Middle frontal gyrus (tissue), 1 donor: ENCODE results near the gene RNPEPL1.
"Not testable (repeated sequence)": the region's sequence is repeated elsewhere in the genome, so short reads cannot be mapped to it uniquely, and the experiment has no call there.

Experiments used
- DNase-seq: peaks from one replicate; pipeline ENCODE4 v3.0.0-alpha.2; 2015; ENCODE audit warnings: low spot score; ENCODE audit errors: extremely low spot score

Gene RNPEPL1

GRCh38 chr2:240603846-240604245 is 35.6 kb downstream of the RNPEPL1 start:
- no peak for DNase-seq

DNA sequence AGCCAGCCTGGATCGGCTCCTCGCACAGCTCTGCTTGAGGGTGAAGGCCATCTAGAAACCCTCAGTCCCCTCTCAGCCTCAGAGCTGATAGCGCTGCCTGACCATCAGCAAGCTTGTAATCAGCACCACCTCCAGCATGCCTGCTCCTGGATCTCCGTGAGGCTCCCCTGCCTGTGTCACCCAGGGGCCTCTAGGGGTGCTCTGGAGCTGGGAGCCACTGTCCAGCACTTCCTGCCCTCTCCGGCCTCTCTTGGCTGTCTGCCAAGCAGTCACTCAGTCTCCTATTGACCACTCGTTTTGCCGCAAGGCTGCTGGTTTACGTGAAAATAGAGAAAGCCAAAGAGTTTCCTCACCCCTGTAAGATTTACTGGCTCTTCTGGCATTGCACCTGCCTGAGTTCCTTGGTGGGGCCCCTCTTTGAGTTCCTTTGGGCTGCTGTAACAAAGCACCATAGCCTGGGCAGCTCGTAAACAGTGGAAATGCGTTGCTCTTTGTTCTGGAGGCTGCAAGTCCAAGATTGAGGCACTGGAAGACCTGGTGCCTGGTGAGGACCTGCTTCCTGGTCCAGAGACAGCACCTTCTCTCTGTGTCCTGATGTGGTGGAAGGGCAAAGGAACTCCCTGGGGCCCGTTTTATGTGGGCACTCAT is 36.1 kb downstream of the RNPEPL1 start:
- peak; percentile 60 for DNase-seq

GRCh38 chr2:240604939-240605716 is 36.8 kb downstream of the RNPEPL1 start:
- no peak for DNase-seq

DNA sequence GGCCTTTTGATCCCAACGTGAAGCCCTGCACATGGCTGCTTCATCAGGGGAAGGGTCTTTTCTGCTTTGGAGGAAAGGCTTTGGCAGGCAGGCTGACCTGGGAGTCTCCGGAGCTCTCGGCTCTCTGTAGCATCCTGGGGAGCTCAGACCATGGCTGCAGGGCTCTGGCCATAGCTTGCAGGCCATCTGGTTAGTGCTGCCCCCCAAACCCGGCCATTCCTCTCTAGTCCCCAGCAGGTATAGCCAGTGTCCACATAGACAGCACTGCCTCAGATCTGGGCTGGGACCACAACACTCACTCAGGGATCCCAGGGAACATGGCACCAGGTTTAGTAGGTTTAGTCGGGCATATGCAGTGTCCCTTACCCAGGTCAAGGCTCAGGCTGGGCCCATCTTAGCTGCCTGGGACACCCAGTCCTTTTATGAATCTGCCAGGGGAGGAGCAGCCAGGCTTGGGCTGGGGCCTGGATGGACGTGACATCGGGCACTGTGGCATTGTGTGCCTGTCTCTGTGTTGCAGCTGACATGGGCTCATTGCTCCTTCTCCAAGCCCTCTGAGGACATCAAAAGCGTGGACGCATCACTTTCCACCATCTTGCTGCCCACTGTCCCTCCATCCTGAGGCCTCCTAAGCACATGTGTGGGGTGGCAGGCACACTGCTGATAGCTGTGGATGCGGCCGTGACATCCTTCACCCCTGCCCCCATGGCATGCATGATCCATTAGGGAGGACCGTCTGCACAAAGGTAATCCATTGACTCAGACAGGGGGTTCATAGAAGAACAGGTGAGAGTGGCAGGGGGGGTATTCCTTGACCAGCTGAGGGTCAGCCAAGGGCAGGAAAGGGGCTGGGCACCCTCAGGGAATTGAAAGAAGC is 37.8 kb downstream of the RNPEPL1 start:
- no peak for DNase-seq

GRCh38 chr2:240611601-240612210 is 43.4 kb downstream of the RNPEPL1 start:
- DNase-seq = no peak

DNA sequence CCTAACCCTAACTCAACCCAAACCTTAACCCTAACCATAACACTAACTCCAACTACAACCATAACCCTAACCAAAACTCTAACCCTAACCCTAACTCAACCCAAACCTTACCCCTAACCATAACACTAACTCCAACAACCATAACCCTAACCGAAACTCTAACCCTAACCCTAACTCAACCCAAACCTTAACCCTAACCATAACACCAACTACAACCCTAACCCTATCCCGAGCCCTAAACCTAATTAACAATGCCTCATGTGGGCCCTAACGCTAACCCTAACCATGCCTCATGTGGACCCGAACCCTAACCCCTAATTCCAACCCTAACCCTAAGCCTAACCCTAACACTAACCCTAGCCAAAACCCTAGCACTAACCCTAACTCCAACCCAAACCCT is 45.5 kb downstream of the RNPEPL1 start:
- no peak for DNase-seq

- no peak for DNase-seq
These were observed 46.1 kb downstream of the RNPEPL1 start for GRCh38 chr2:240614391-240614790.

DNA sequence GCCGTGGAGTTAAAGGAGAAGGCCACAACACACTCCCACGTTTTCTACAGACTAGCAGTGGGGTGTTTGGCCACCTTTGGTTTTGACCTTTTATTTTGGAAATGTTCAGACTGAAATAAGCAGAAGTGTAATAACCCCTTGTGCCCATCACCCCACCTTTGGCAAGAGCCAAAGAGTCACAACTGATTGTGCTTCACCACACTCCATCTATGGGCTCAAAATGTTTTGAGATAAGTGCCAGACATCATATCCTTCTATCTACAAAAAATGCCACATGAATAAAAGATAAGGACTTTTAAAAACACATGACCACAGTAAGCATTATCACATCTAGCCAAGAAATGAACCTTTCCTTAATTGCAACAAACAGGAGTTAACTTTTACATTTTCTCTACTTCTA is 47.1 kb downstream of the RNPEPL1 start:
- no peak for DNase-seq

GRCh38 chr2:240615820-240616547 is 47.7 kb downstream of the RNPEPL1 start:
- no peak for DNase-seq

GRCh38 chr2:240616860-240617666 is 48.8 kb downstream of the RNPEPL1 start:
- DNase-seq = not testable (repeated sequence)

DNA sequence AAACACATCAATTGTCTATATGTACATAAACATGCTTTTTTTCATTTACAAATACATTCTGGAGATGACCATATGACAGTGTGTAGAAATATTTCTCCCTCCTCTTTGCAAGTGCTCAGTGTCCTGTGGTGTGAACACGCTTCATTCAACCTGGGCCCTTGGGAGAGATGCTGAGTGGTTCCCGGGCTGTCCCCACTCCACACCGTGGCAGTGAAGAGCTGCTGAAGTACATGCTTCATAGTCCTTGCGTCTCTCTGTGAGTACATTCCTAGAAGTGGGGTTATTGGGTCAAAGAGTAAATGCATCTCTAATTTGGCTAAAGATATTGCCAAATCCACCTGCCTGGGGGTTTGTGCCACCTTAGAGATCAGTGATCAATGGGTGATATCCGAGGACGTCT is 50.5 kb downstream of the RNPEPL1 start:
- DNase-seq = no peak

DNA sequence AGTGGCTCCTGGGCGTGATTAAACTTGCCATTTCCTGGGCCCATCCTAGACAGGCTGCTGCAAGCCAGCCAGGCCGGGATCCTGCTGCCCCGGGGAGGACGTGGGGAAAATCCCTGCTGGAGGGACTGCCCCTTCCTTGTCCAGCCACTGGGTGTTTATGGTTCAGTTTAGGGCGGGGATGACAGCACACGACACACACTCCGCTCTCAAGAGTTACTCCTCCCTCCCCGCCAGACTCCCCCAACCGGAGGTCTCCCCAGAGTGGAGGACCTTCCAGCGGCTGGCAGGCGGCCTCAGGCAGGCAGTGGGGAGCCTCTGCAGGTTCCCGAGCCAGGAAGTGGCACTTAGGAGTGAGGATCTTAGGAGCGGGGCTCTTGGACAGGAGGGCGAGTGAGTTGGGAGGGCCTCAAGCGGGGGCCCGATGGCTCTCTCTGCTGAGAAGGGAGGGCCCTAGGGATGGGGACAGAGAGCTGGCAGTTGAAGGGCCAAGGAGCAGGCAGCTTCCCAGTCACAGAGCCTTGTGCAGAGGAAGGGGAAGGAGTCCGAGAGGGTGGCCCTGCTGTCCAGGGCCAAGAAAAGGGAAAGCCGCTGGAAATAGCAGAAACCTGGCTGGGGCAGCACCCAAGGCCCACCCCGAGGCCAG is 51.3 kb downstream of the RNPEPL1 start:
- DNase-seq = no peak

DNA sequence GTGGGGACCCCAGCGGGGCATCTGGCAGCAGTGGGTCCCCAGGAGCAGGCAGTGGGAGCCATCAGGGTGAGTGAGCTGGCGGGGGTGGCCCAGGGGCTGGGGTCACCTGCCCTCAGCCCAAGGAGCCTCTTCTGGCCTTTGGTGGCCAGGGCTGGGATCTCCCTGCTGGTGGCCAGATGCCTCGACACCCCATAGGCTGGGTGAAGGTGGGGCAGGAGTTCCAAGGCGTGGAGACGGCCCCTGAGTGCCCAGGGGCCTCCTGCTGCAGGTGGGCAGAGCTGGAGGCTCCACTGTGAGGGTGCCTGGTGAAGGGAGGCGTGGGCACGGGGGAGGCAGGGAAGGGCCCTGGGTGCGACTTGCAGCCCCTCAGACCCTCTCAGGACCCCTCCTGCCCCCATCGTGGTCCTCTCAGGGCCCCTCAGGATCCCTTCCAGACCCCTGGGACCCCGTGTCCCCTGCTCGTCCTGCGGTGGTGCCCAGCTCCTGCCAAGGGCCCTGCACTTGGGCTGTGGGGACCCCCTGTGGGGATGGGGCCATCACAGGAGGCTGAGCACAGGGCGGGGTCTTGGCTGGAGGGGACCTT is 52.0 kb downstream of the RNPEPL1 start:
- no peak for DNase-seq

- no peak for DNase-seq
These were observed 52.6 kb downstream of the RNPEPL1 start for GRCh38 chr2:240620859-240621258.

- DNase-seq = no peak
These were observed 53.8 kb downstream of the RNPEPL1 start for GRCh38 chr2:240622060-240622411.

DNA sequence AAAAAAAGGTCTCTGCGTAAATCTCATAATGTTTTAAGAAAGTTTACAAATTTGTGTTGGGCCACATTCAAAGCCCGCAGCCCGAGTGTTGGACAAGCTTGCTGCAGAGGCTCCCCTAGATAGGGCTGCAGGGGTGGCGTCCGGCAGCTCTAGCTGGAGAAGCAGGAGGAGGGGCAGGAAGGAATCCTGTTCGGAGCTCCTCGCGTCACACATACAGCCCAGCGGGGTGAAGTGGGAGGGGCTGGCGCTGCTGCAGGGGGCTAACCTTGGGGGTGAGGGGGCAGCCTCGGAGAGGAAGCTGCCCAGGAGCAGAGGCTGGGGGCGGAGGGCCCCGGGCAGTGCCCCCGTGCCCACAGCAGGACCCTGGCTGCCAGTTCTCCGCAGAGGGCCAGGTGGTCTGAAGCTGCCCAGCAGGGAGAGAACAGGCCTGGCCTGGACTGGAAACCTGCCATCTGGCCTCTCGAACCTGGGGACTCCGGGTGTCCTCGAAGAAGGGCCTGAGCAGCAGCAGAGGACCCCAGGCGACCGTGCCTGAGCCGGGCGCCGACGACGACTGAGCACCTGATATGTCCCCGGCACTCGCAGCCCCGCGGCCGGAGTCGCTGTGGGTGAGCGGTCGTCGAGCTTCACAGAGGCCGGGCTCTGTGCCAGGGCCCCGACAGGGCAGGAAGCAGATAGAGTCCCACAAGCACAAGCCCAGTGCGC is 54.4 kb downstream of the RNPEPL1 start:
- DNase-seq = no peak

DNA sequence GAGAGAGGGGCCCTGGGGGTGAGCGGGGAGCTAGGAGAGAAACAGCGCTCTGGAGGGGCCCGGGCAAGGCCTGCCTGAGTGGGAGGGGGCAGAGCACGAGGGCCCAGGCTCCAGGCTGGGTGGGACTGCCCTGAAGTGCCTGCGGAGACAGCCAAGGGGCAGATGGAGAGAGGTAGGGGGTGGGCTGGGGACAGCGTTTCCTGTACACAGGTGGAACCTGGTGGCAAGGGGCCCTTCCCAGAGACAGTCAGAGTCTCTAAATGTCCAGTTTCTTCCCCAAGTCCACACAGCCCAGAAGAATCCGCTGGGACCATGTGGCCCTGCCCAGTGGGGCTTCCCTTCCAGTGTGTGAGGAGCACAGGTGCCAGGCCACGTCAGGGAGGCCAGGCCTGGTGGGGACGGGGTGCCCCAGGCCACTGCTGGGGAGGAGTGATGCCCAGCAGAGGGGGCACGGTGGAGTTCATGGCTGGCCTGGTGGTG is 55.3 kb downstream of the RNPEPL1 start:
- DNase-seq = no peak
